ENCODE measurements around the gene PTPRO.

Gene PTPRO

DNA sequence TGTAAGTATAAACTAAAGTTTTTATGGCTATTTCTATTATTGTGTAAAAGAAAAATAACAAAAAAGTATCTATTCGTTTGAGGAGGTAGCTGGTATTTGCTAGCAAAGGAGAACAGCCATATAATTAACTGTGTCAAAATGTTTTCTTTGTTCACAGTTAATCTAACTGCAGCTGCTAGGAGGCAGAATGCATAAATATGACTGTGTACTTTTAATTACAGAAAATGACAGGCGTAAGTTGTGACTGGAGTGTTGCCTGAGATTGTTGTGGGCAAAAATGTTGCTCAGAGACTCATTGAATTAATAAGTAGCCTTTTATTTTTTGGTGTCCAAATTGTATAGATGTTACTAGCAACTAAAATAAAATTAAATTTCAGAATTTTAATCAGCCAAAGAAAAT lies 33.5 kb downstream of the PTPRO start:
- no peak for DNase-seq

DNA sequence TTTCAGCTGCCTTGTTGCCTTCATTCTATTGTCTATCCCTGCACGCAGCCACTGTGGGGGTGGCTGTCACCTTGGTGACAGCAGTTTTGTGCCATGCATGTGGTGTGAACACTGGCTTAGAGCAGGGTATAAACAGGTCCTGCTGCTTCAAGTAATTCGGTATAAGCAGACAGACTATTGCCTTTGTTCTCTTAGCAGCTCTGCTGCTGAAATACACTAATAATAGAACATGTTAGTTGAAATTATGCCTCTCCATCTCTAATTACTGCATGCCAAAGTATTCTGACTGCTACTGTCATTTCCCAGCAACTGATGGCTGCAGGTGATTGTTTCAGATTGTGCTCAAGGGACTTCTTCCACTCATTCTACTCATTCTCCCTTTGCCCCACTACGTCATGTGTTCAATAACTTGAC lies 34.6 kb downstream of the PTPRO start:
- DNase-seq: no peak

DNA sequence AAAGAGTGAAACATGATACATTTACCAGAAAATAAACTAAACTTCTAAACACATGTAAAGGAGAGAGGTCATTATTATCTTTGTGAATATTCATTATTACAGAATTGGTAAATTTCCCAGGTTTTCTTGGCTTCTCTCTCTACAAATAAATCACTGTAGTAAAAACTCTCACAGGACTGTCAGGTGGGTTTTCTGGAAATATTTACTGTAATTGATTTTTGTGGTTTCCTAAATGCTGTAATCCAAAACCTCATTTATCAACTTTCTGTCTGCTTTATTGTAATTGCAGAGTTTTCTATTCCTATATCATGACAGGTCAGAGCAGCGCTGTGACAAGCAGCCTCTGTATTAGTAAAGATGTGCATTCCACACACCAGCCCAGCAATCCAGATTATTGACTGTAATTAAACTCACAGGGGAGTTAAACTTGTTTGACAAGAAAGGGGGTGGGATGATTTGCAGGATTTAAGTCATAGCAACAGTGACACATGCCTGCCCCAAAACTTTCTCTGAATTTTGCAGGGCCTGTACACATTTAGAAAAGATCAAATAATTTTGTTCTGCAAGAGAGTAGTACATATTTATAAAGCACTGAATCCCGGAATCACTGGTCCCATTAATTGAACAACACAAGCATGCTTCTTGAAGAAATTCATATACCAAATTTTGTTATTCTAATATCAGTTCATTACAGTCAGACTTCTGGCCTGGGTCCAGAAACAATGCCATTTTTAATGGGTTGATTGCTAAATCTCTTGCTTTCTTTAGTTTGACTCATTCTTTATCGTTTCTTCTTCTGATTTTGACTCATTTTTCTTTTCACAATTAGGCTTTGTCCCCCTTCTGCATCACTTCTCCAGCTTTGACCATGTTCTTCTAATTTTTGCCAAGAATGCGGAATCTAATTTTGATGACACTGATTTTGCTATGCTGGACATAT lies 42.2 kb downstream of the PTPRO start:
- DNase-seq: no peak

DNA sequence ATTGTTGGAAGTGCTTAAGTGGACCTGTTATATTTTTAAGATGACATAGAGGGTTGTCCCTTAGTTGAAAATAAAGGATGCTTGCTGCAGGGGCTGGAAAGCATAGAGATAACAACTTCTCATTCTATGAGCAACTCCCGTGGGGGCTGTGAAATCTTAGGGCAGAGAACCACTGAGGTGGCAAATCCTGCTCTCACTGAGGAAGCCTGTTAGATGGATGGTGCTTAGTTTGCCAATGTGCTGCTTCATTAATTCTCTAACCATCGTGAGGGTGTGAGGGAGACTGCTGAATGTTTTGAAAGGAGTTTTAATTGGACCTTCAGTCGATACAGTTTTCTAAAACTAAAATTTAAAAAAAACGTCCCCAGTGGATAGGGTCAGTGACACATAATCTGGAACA lies 46.5 kb downstream of the PTPRO start:
- no peak for DNase-seq

GRCh38 chr12:15372352-15372751 lies 50.0 kb downstream of the PTPRO start:
- DNase-seq: no peak

DNA sequence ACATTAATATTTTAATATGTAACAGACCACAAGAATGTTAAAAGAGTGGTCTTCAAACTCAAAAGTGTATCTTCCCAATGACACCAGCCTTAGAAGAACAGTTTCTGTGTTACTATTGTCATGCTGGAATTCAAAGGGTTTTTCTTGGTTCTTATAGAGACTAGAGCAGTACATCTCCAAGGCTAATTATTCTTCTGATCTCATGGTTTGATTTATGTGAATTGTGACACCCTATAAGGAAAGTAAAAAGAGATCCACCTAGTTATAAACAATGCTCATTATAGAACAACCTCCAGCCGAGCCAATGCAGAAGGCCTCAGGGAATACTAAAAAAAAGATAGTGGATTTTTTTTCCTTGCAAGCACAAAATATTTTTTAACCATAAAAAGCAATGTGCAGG lies 65.5 kb downstream of the PTPRO start:
- no peak for DNase-seq

GRCh38 chr12:15389561-15389960 lies 67.3 kb downstream of the PTPRO start:
- DNase-seq: no peak

DNA sequence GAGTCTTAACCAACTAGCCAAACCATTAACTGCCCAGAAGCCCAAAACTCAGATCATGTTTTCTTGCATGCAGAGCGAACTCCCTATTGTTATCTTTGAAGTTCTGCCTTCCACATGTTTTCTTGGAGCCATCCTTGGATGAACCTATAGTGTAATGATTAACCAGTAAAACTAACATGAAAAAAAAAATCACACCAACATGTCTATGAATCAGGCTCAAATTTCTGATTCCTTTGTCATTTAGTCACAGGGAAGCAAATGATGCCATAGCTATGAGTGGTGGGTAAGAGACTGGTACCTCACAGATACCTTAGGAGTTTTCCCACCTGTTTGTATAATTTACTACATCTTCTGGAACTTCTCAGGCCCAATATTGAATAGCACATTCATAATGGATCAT lies 70.7 kb downstream of the PTPRO start:
- no peak for DNase-seq

- DNase-seq: no peak
Observed at GRCh38 chr12:15393995-15394394, 71.7 kb downstream of the PTPRO start.

- DNase-seq: no peak
Observed at GRCh38 chr12:15404485-15404884, 82.2 kb downstream of the PTPRO start.

GRCh38 chr12:15405606-15406005 lies 83.3 kb downstream of the PTPRO start:
- DNase-seq: no peak

GRCh38 chr12:15407025-15407424 lies 84.7 kb downstream of the PTPRO start:
- no peak for DNase-seq

- DNase-seq: no peak
Observed at GRCh38 chr12:15411842-15412241, 89.5 kb downstream of the PTPRO start.

GRCh38 chr12:15417691-15418090 lies 95.4 kb downstream of the PTPRO start:
- DNase-seq: no peak

DNA sequence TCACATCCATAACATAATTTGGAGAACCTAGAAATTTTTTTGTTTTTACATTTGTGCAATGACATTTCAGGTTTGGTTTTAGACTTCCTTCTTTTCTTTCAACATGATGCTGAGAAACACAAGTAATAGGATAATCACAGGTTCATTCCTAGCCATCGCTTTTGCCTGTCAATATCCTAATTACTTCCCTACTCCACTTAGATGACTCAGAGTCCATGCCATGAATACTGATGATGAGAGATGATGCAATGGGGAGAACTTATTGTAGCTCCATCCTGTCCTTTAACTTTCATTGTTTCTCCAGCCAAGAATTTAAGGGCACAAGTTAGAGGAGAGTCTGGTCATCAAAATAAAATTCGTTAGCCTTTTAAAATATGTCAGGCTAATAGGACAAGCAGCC lies 101.3 kb downstream of the PTPRO start:
- DNase-seq: no peak

GRCh38 chr12:15427913-15428312 lies 105.6 kb downstream of the PTPRO start:
- no peak for DNase-seq

GRCh38 chr12:15428632-15429031 lies 106.3 kb downstream of the PTPRO start:
- no peak for DNase-seq

DNA sequence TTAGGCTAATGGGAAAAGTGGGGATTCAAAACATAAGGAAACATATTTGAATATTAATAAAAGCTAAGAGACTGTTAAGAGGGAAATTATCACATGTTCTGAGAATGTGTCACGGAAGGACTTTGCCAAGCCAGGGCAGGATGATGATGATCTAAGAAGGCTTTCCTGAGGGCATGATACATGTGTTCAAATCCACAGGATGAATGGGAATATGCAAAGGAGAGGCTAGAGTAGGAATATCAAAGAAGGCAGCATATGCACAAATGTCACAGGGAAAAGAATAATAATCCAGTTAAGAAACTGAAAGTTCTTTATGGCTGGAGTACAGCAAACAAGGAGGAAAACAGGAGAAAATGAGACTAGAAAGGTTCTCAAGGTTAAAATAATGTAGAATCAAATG lies 107.0 kb downstream of the PTPRO start:
- DNase-seq: no peak

- DNase-seq: no peak
Observed at GRCh38 chr12:15435597-15435996, 113.3 kb downstream of the PTPRO start.

GRCh38 chr12:15439459-15439858 lies 117.2 kb downstream of the PTPRO start:
- DNase-seq: no peak

- no peak for DNase-seq
Observed at GRCh38 chr12:15443050-15443449, 120.7 kb downstream of the PTPRO start.

GRCh38 chr12:15443611-15444010 lies 121.3 kb downstream of the PTPRO start:
- DNase-seq: no peak

GRCh38 chr12:15444523-15444922 lies 122.2 kb downstream of the PTPRO start:
- no peak for DNase-seq

DNA sequence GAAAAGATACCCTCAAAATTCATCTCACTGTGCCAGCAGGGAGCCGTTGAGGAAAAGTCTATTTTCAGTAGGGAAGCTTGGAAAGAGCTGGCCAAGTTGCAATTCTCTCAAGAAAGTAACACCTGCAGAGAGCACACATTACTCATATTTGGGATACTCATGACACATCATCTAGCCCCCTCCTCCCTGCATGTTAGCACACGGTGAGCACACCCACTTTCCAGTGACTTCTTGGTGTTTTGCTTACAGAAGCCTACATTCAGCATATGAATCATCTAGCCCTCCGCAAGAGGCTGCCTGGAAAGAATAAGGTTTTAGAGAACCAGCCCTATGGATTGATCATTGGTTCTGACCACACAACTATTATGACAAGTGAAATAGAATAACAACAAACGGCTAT lies 124.5 kb downstream of the PTPRO start:
- no peak for DNase-seq

DNA sequence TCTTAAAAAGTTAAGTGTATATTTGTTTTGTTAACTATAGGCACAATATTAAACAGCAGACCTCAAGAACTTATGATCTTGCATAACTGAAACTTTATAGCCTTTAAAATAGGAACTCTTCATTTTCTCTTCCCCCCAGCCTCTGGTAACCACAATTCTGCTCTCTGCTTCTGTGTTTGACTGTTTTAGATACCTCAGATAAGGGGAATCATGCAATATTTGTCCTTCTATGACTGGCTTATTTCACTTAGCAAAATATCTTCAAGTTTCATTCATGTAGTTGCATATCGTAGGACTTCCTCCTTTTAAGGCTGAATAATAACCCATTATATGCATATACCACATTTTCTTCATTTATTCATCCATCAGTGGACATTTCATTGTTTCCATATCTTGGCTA lies 131.3 kb downstream of the PTPRO start:
- DNase-seq: no peak

All from right forelimb (tissue), 1 donor.